Measurements from ENCODE around the gene ATP6V0B.

Gene ATP6V0B

DNA sequence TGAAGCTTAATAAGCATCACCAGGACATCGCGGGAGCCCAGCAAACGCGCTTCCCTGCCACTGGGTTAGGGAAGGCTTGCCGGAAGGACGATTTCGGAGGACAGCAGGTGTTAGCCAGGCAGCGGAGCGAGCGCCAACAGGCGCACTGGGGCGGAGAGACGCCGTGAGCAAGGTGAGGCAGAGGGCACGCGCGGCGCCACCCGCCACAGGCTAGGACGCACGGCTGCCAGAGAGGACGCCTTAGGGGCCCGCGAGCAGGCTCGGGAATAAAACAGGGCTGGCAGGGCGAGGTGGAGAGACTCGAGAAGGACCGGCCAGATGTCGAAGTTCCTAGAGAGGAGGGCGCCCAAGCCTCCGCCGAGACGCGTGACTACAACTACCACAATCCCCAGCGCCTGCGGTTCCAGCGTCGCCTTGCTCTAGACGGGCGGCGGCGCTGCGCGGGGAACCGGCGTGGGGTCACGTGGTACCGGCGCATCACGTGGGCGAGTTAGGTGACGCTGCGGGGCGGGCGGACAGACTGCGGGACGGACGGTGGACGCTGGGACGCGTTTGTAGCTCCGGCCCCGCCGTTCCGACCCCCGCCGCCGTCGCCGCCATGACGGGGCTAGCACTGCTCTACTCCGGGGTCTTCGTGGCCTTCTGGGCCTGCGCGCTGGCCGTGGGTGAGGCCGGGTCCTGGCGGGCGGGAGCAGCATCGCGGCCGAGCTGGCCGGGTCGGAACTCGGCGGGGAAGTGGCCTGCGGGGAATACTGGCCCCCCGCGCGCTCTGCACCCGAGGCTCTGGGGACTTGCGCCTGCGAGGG is at the start of gene ATP6V0B:
Gene ATP6V0B (plus strand): TSS at position 518 of the 806 bp plus-strand sequence. CDS start 81 bp downstream, at position 599.
- DNase-seq (ENCODE audit: low read depth in 2 of 2, low spot score in 1 of 2), result peak; percentile 87 to 91

DNA sequence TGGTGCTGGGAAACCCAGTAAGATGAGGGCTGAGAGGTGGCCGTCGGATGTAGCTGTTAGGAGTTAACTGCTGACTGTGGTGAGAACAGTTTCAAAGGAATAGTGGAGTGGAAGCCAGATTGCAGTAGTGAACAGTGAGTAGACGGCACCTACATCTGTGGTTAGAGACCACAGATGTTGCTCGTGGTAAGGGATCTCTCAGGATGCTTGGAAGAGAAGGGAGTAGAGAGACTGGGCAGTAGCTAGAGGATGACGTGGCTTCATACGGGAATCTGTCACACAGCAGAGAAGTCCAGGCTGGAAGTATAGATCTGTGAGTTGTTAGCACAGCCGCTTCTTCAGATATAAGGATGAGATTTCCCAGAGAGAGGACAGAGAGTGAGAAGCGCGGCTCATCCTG is 48.9 kb upstream of the ATP6V0B start:
- no peak for DNase-seq (ENCODE audit: low read depth in 2 of 2, low spot score in 1 of 2)

GRCh38 chr1:43930168-43930948 is 44.4 kb upstream of the ATP6V0B start:
- DNase-seq (ENCODE audit: low read depth in 2 of 2, low spot score in 1 of 2), result no peak

DNA sequence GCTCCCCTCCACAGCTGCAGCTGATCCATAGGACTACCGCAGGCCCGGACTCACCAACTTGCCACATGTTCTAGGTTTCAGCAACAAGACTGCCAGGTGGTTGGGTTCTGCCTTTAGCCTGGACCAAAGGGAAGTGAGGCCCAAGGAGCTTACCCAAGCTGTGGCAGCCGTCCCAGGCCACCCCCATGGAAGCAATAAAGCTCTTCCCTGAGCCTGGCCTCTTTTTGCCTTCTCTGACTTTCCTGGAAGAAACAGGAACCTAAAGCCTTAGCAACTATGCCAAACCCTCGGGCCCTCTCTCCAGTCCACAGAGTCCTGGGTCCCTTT is 43.8 kb upstream of the ATP6V0B start:
- DNase-seq (ENCODE audit: low read depth in 2 of 2, low spot score in 1 of 2), result no peak

GRCh38 chr1:43931711-43932660 is 42.8 kb upstream of the ATP6V0B start:
- no peak for DNase-seq (ENCODE audit: low read depth in 2 of 2, low spot score in 1 of 2)

- no peak for DNase-seq (ENCODE audit: low read depth in 2 of 2, low spot score in 1 of 2)
Measured at GRCh38 chr1:43932786-43933385, 41.9 kb upstream of the ATP6V0B start.

GRCh38 chr1:43933386-43934100 is 41.2 kb upstream of the ATP6V0B start, which contains the start of gene ARTN:
Gene ARTN (plus strand): TSS chr1:43933801. CDS start chr1:43935657, 1,856 bp downstream.
- DNase-seq (ENCODE audit: low read depth in 2 of 2, low spot score in 1 of 2), result no peak

DNA sequence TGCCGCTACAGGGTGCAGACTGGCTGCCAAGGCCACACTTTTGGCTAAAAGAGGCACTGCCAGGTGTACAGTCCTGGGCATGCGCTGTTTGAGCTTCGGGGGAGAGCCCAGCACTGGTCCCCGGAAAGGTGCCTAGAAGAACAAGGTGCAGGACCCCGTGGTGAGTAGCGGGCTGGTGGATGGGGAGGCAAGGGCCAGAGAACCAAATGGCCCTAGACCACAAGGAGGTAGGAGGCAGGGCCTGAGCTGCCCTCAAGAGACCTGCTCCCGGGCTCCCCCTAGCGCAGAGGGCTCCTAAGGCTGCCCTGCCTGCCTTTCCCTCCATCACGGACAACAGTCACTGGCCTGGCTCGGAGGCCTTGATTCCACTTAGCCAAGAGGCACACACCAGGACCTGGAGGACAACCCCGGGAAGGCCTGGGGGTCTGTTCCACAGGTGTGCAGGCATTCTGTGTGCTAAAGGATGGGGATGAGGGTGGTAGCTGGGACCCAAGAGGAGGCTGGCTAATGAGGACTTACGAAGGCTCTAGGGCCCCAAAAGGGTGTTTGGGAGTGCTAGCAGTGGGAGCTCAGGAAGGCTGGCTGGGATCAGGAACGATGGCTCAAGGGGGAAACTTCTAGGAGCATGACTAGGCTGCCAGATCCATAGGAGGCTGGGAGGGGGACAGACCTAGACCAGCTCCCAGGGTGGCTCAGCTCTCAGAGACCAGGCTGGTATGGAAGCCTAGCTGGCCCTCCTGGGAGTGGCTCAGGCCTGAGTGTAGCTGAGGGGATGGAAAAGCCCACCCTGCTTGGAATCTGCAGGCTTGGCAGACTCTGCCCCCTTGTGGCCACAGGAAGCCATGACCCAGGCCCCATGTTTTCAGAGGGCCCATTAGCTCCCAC is 40.4 kb upstream of the ATP6V0B start:
- peak in 1 of 2 donors; percentile 4 for DNase-seq (ENCODE audit: low read depth in 2 of 2, low spot score in 1 of 2)

- no peak for DNase-seq (ENCODE audit: low read depth in 2 of 2, low spot score in 1 of 2)
Measured at GRCh38 chr1:43934986-43935324, 39.8 kb upstream of the ATP6V0B start.

DNA sequence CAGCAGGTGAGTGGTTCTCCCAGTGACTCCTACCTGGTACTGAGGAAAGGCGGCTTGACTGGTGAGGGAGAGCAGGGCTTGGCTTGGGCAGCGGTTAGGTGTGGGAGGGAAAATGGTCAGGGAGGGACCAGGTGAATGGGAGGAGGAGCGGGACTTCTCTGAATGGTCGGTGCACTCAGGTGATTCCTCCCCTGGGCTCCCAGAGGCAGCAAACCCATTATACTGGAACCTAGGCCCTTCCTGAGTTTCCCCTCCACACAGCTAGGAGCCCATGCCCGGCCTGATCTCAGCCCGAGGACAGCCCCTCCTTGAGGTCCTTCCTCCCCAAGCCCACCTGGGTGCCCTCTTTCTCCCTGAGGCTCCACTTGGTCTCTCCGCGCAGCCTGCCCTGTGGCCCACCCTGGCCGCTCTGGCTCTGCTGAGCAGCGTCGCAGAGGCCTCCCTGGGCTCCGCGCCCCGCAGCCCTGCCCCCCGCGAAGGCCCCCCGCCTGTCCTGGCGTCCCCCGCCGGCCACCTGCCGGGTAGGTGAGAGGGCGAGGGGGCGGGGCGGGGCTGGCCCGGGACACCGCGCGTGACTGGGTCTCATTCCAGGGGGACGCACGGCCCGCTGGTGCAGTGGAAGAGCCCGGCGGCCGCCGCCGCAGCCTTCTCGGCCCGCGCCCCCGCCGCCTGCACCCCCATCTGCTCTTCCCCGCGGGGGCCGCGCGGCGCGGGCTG is 38.9 kb upstream of the ATP6V0B start:
- no peak for DNase-seq (ENCODE audit: low read depth in 2 of 2, low spot score in 1 of 2)

- no peak for DNase-seq (ENCODE audit: low read depth in 2 of 2, low spot score in 1 of 2)
Measured at GRCh38 chr1:43936431-43937151, 38.2 kb upstream of the ATP6V0B start.

DNA sequence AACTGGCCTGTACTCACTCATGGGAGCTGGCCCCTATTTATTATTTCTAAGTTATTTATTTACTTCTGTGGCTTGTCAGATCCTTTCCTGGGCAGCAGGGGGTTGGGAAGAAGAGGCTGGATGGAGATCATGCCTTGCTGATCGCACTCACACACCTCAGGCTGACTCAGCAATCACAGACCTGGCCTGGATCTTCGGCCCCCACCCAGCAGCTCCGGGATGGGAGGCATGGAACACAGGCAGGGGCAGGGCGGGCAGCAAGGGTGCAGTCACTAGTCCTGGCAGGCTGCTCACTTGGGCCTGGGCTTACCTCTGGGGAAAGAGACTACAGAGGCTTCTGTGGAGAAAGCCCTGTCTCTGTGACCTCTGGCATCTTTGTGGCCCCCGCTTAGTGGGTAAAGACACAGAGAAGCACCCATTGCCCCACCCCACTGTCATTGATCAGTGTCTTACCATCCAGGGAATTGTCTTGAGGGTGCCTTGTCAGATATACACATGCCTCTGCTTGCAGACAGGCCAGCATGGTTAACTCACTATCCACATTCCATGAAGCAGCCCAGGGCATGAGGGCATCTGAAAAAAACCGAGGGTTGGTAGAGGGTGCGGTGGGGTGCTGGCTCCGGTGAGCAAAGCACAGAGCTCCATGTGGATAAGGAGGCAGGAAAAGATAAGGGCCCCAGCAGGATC is 37.4 kb upstream of the ATP6V0B start:
- DNase-seq (ENCODE audit: low read depth in 2 of 2, low spot score in 1 of 2), result no peak

DNA sequence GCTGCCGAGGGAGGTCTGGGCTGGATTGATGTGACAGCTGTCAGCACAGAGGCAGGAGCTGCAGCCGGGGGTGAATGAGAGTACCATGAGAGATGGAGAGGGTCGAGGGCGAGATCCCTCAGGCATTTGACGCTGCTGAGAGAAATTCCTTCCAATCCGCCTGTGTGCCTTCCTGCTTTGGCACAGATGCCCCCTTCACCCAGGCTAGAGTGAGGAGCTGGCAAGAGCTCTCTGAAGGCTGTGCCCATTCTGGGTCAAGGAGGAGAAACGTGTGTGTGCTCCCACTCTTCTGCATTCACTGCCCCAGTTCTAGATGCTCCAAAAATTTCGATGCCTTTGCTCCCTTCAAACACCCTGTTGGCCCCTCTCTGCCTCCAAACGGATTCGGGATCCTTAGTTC is 36.4 kb upstream of the ATP6V0B start:
- DNase-seq (ENCODE audit: low read depth in 2 of 2, low spot score in 1 of 2), result no peak

DNA sequence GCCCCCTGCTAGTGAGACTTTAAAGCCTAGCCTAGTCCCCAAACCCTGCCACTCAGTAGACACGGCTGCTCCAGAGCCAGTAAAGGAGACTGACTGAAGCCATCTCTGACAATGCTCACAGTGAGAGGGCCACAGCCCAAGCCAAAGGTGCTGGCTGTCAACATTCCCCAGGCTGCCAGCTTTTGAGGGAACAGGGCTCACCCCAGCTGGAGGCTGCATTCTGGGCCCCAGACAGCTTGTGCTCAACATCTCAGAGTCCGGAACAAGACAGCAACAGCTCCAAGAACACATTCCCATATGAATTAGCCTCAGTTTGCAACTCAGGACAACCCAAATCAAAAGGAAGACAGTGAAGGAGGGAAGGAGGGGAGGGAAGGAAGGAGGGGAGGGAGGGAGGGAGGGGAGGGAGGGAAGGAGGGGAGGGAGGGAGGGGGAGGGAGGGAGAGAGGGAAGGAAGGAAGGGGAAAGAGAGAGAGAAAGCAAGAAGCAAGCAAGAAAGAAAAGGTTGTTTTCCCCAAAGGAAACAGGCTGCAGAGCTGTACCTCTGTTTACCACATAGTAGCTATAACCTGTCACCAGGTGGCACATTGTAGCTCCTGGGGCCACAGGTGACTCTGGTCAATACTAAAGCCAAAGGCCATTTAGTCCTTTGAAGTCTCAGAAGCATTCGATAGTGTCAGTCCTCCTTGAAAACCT is 35.7 kb upstream of the ATP6V0B start:
- DNase-seq (ENCODE audit: low read depth in 2 of 2, low spot score in 1 of 2), result no peak

GRCh38 chr1:43942411-43942810 is 32.3 kb upstream of the ATP6V0B start:
- no peak for DNase-seq (ENCODE audit: low read depth in 2 of 2, low spot score in 1 of 2)

DNA sequence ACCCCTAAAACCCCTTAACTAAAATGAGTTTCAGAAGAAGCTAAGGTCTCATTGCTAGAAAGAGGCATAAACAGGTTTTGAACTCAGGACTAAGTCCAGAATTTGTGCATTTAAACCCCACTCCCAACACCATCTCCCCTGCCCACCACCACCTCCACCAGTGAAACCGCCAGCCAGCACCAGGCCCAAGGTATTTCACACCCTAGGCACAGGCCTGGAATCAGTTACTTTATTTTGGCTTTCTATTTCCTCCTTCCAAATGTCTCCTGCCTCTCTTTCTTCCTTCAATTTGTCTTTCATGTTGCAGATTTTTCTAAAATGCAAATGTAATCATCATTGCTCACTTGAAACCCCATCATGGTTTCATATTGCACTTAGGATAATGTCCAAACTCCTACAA is 29.9 kb upstream of the ATP6V0B start:
- no peak for DNase-seq (ENCODE audit: low read depth in 2 of 2, low spot score in 1 of 2)

DNA sequence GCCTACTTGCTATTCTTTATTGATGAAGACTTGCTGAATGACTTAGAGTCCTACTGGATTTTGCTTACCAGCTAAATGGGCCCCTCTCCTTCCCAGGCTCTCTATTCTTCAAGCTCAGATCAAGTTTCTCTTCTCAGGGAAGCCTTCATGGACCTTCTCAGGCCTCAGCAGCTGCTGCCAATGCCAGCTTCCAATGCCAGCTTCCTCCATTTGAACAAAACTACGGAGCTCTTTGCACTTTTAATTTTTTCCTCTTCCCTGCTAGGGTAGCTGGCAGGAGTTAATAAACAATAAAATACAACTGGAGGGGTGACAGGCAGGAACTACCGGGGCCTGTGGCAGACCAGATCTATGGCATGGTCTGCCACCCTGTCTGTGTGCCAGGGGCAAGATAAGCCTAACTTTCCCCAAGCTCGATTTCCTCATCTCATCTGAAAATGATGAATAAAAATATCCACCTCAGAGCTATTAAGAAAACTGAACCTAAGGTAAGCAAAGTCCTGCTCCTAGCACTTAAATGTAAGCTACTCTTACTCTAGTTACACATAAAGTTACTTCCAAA is 29.0 kb upstream of the ATP6V0B start:
- no peak for DNase-seq (ENCODE audit: low read depth in 2 of 2, low spot score in 1 of 2)

Data from stimulated activated CD8-positive, alpha-beta memory T cell treated with anti-CD3 and anti-CD28 coated beads, Interleukin-4, amount 100 ng/mL, for 4 hours (primary cell).